SK-N-SH (cell line): ENCODE measurements around the gene POMGNT1. TPM values are rescaled to one million over a fixed set of nuclear protein-coding genes. Genes with fewer than 3 reads are reported as not detected.

Experiments
- CTCF ChIA-PET: fragments of 300-600, 350-600 bp; formaldehyde crosslinking; extraction: SDS; loops from one replicate; lab custom pipeline; 2021; lab: Yijun Ruan, JAX
- POLR2A ChIA-PET: fragments of 350-600 bp; sonication (Branson Sonifier 250); formaldehyde crosslinking; extraction: SDS; loops from one replicate; lab custom pipeline; 2020; ENCODE audit warnings: antibody characterized with exemption, inconsistent platforms; lab: Yijun Ruan, JAX
- DNase-seq: peaks from one replicate; pipeline ENCODE4 v3.0.0; 2012
- H2AFZ ChIP-seq: fragments of 200-600 bp; sonication (generic); 2 replicates; pipeline ENCODE4 v1.8.1; 2016; ENCODE audit warnings: antibody characterized with exemption, mild to moderate bottlenecking, low read depth
- H3F3A ChIP-seq: fragments of 200-600 bp; sonication (generic); replicated peaks from 2 replicates; pipeline ENCODE3; 2016; ENCODE audit warnings: antibody characterized with exemption, mild to moderate bottlenecking; ENCODE audit not compliant: insufficient read depth
- H3K27ac ChIP-seq, 2 experiments: fragments of 200-500 bp in 1 of 2; fragments of 200-600 bp in 1 of 2; sonication (Bioruptor generic) in 1 of 2; sonication (generic), shearing (Covaris generic) in 1 of 2; 2 replicates each; pipeline versions ENCODE4 v1.5.1 to v1.6.1; 2014 to 2016; ENCODE audit warnings: low read depth in 2 of 2, inconsistent platforms in 1 of 2, low read length in 1 of 2, mild to moderate bottlenecking in 1 of 2, mixed read lengths in 1 of 2
- H3K27me3 ChIP-seq: fragments of 200-600 bp; sonication (generic), shearing (Covaris generic); 2 replicates; pipeline ENCODE4 v1.6.1; 2016; ENCODE audit warnings: mixed run types; ENCODE audit not compliant: insufficient read depth
- H3K36me3 ChIP-seq, 2 experiments: fragments of 200-500 bp in 1 of 2; fragments of 200-600 bp in 1 of 2; sonication (Bioruptor generic) in 1 of 2; sonication (generic) in 1 of 2; replicated peaks in 1 of 2; 2 replicates each; pipeline versions ENCODE3 to v1.5.1; 2014 to 2016; ENCODE audit warnings: low read length in 1 of 2, mild to moderate bottlenecking in 1 of 2; ENCODE audit not compliant: insufficient read depth in 2 of 2, control insufficient read depth in 1 of 2
- H3K4me1 ChIP-seq, 2 experiments: fragments of 200-500 bp in 1 of 2; fragments of 200-600 bp in 1 of 2; sonication (Bioruptor generic) in 1 of 2; sonication (generic), shearing (Covaris generic) in 1 of 2; 2 replicates each; pipeline versions ENCODE4 v1.5.1 to v1.6.1; 2014 to 2016; ENCODE audit warnings: low read depth in 1 of 2, low read length in 1 of 2, mixed run types in 1 of 2; ENCODE audit not compliant: insufficient read depth in 2 of 2, control insufficient read depth in 1 of 2
- H3K4me2 ChIP-seq: fragments of 200-600 bp; sonication (generic), shearing (Covaris generic); 2 replicates; pipeline ENCODE4 v1.6.1; 2017; ENCODE audit warnings: mixed run types
- H3K4me3 ChIP-seq, 2 experiments: fragments of 200-500 bp in 1 of 2; fragments of 200-600 bp in 1 of 2; sonication (Bioruptor generic) in 1 of 2; sonication (generic), shearing (Covaris generic) in 1 of 2; 2 replicates each; pipeline versions ENCODE4 v1.5.1 to v1.8.1; 2014 to 2016; ENCODE audit warnings: low read depth in 2 of 2, inconsistent platforms in 1 of 2, low read length in 1 of 2, mild to moderate bottlenecking in 1 of 2, mixed read lengths in 1 of 2, moderate library complexity in 1 of 2
- H3K79me2 ChIP-seq: fragments of 200-600 bp; sonication (generic); 2 replicates; pipeline ENCODE4 v1.8.1; 2017; ENCODE audit warnings: mild to moderate bottlenecking; ENCODE audit not compliant: insufficient read depth
- H3K9ac ChIP-seq: fragments of 200-600 bp; sonication (generic); 2 replicates; pipeline ENCODE4 v1.6.1; 2017; ENCODE audit warnings: mixed run types
- H3K9me2 ChIP-seq: fragments of 200-600 bp; sonication (generic); 2 replicates; pipeline ENCODE4 v1.6.1; 2017; ENCODE audit warnings: mixed run types
- H3K9me3 ChIP-seq: fragments of 200-600 bp; sonication (generic); 2 replicates; pipeline ENCODE4 v1.6.1; 2017; ENCODE audit warnings: mixed run types, mild to moderate bottlenecking, moderate library complexity
- H4K20me1 ChIP-seq: fragments of 200-600 bp; sonication (generic); 2 replicates; pipeline ENCODE4 v1.6.1; 2017; ENCODE audit warnings: mild to moderate bottlenecking, mixed run types; ENCODE audit not compliant: insufficient read depth
- CHD2 ChIP-seq: fragments of 150-350 bp; IDR thresholded peaks from 2 replicates; pipeline ENCODE4 v1.6.1; 2018; ENCODE audit warnings: low read length; ENCODE audit not compliant: partially characterized antibody
- EP300 ChIP-seq, 2 experiments: IDR thresholded peaks; 2 replicates each; pipeline versions ENCODE4 v1.4.0 to v1.6.1; 2012; ENCODE audit warnings: borderline replicate concordance in 1 of 2, low read depth in 1 of 2, low read length in 1 of 2
- EZH2phosphoT487 ChIP-seq: fragments of 200-600 bp; sonication (generic); IDR thresholded peaks from 2 replicates; pipeline ENCODE4 v1.6.1; 2017; ENCODE audit warnings: low read depth, mixed run types, mild to moderate bottlenecking, antibody characterized with exemption, moderate library complexity, borderline replicate concordance
- GABPA ChIP-seq: IDR thresholded peaks from 2 replicates; pipeline ENCODE4 v1.4.0; 2012; ENCODE audit warnings: low read depth, mild to moderate bottlenecking
- GATA2 ChIP-seq: sonication (generic); formaldehyde crosslinking; IDR thresholded peaks from 2 replicates; pipeline ENCODE4 v1.5.0; 2020; ENCODE audit warnings: mild to moderate bottlenecking, missing genetic modification reagents
- JUND ChIP-seq: IDR thresholded peaks from 2 replicates; pipeline ENCODE4 v1.4.0; 2012
- NRF1 ChIP-seq: IDR thresholded peaks from 2 replicates; pipeline ENCODE4 v1.6.1; 2012; ENCODE audit warnings: low read depth, mild to moderate bottlenecking, low read length
- POLR2AphosphoS5 ChIP-seq: IDR thresholded peaks from 2 replicates; pipeline ENCODE4 v1.6.1; 2012; ENCODE audit warnings: low read depth, low read length
- RAD21 ChIP-seq: IDR thresholded peaks from 2 replicates; pipeline ENCODE4 v1.6.1; 2012; ENCODE audit warnings: mild to moderate bottlenecking, low read length
- RCOR1 ChIP-seq: fragments of 150-350 bp; IDR thresholded peaks from 2 replicates; pipeline ENCODE4 v1.6.1; 2017; ENCODE audit warnings: antibody characterized with exemption, low read length
- TEAD4 ChIP-seq: IDR thresholded peaks from 2 replicates; pipeline ENCODE4 v1.4.0; 2012; ENCODE audit warnings: mild to moderate bottlenecking, borderline replicate concordance; ENCODE audit not compliant: insufficient read depth
- WGBS: methylation state at CpG from one replicate; pipeline ENCODE4 v1.1.6; 2017; ENCODE audit warnings: low lambda C conversion rate; 5-methylcytosine and 5-hydroxymethylcytosine counted together
- polyA plus RNA-seq, 3 experiments: library from polyadenylated mRNA; depleted of rRNA; stranded (reverse); fragments of >200 nt; gene quantifications; 2 replicates each; pipeline ENCODE4 v1.2.3, GENCODE V29; 2012
- TF ChIP-seq, protein P1 (sequence below): fragments of 150-350 bp; IDR thresholded peaks from 2 replicates; pipeline ENCODE4 v1.6.1; 2016; ENCODE audit warnings: mild to moderate bottlenecking, low read depth, low read length
- TF ChIP-seq, protein P2 (sequence below): fragments of 200-600 bp; sonication (generic); IDR thresholded peaks from 2 replicates; pipeline ENCODE4 v1.6.1; 2017; ENCODE audit warnings: antibody characterized with exemption, mild to moderate bottlenecking, moderate library complexity
- TF ChIP-seq, protein P3 (sequence below): IDR thresholded peaks from 2 replicates; pipeline ENCODE4 v1.4.0; 2012; ENCODE audit warnings: low read depth, borderline replicate concordance

Gene POMGNT1
- polyA plus RNA-seq, 1 of the 3 experiments (the other 2 are of a cell fraction), result 165 TPM

DNA sequence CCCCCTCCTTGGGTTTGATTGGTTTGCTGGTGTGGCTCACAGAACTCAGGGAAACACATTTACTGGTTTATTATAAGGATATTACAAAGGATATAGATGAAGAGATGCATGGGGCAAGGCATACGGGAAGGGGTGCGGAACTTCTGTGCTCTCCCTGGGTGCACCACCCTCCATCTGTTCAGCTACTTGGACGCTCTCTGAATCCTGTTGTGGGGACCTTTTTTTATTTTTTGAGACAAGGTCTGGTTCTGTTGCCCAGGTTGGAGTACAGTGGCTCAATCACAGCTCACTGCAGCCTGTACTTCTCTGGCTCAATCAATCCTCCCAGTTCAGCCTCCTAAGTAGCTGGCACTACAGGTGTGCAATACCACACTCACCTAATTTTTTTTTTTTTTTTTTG lies 12.3 kb upstream of the POMGNT1 start:
- Histone ChIP-seq H3K4me3 (no peak overlapping the region), H3K27me3 (no peaks in the 10 kb centered on the region), H2AFZ (no peak overlapping the region), H3K4me1 (peaks cover 0 to 3% of the 10 kb centered on the region in 2 experiments; a peak in 1 of 4 replicates), H3K9ac (no peak overlapping the region), H3K9me2 (no peaks in the 10 kb centered on the region), H3K9me3 (no peaks in the 10 kb centered on the region), H3F3A (no peaks in the 10 kb centered on the region), H4K20me1 (no peaks in the 10 kb centered on the region), H3K36me3 (no peaks in the 10 kb centered on the region), H3K27ac (no peak overlapping the region)
- WGBS, result 91% methylated on average over 3 of the region's 3 CpGs
- POLR2A ChIA-PET, result no interaction called here
- DNase-seq, result no peak
- CTCF ChIA-PET, result interaction anchor here (1.0 to 2.0 kb wide), 2 partner anchors 13 to 34 kb away, joined by 3 to 10 read pairs; no protein-coding TSS in a partner anchor
- TF ChIP-seq NRF1, result no peak
- TF ChIP-seq, protein P1, sequence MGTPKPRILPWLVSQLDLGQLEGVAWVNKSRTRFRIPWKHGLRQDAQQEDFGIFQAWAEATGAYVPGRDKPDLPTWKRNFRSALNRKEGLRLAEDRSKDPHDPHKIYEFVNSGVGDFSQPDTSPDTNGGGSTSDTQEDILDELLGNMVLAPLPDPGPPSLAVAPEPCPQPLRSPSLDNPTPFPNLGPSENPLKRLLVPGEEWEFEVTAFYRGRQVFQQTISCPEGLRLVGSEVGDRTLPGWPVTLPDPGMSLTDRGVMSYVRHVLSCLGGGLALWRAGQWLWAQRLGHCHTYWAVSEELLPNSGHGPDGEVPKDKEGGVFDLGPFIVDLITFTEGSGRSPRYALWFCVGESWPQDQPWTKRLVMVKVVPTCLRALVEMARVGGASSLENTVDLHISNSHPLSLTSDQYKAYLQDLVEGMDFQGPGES, result no peak
- TF ChIP-seq, protein P2, sequence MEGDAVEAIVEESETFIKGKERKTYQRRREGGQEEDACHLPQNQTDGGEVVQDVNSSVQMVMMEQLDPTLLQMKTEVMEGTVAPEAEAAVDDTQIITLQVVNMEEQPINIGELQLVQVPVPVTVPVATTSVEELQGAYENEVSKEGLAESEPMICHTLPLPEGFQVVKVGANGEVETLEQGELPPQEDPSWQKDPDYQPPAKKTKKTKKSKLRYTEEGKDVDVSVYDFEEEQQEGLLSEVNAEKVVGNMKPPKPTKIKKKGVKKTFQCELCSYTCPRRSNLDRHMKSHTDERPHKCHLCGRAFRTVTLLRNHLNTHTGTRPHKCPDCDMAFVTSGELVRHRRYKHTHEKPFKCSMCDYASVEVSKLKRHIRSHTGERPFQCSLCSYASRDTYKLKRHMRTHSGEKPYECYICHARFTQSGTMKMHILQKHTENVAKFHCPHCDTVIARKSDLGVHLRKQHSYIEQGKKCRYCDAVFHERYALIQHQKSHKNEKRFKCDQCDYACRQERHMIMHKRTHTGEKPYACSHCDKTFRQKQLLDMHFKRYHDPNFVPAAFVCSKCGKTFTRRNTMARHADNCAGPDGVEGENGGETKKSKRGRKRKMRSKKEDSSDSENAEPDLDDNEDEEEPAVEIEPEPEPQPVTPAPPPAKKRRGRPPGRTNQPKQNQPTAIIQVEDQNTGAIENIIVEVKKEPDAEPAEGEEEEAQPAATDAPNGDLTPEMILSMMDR, result no peak
- TF ChIP-seq, protein P3, sequence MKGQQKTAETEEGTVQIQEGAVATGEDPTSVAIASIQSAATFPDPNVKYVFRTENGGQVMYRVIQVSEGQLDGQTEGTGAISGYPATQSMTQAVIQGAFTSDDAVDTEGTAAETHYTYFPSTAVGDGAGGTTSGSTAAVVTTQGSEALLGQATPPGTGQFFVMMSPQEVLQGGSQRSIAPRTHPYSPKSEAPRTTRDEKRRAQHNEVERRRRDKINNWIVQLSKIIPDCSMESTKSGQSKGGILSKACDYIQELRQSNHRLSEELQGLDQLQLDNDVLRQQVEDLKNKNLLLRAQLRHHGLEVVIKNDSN, result no peak
- no peak for TF ChIP-seq GABPA
- TF ChIP-seq JUND, result no peak
- no peak for TF ChIP-seq RAD21
- TF ChIP-seq TEAD4, result no peak
- TF ChIP-seq CHD2, result no peak
- no peak for TF ChIP-seq EZH2phosphoT487
- no peak for TF ChIP-seq EP300 (IDR thresholded peaks at IDR 0.05; ENCODE audit: borderline replicate concordance in 1 of 2, low read depth in 1 of 2, low read length in 1 of 2)
- TF ChIP-seq, all 33 proteins: peak for 0
- no peaks in the 10 kb centered on the region for H3K79me2 ChIP-seq
- H3K4me2 ChIP-seq, result no peak overlapping the region

DNA sequence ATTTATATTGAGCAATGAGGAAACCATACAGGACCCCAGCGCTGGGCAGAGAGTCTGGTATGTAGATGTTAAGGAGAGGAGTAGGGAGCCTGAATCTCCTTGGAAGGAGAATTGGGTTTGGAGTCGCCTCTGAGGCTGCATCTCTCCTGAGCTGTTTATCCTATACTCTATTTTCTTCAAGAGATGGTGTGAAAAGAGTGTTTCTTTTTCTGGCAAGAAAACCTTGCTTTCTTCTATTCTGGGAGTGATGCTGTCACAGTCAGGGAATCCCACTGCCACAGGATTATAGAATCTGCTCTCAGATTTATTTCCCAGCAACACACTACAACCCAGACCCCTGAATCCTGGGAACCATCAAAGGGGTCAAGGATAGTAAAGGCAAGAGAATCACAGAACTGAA lies 8.2 kb upstream of the POMGNT1 start:
- no peak overlapping the region for H2AFZ ChIP-seq
- no peaks in the 10 kb centered on the region for H4K20me1 ChIP-seq
- H3K9me3 ChIP-seq, result no peaks in the 10 kb centered on the region
- no peaks in the 10 kb centered on the region for H3K36me3 ChIP-seq
- H3K9ac ChIP-seq, result no peak overlapping the region
- H3F3A ChIP-seq, result no peaks in the 10 kb centered on the region
- no peak for TF ChIP-seq EP300 (IDR thresholded peaks at IDR 0.05; ENCODE audit: borderline replicate concordance in 1 of 2, low read depth in 1 of 2, low read length in 1 of 2)
- TF ChIP-seq GATA2, result no peak
- no peak for TF ChIP-seq POLR2AphosphoS5
- TF ChIP-seq RCOR1, result no peak
- no peak for DNase-seq
- ChIA-PET CTCF (interaction anchor here (1.5 to 6.8 kb wide), 2 partner anchors 15 to 17 kb away, joined by 3 to 29 read pairs; no protein-coding TSS in a partner anchor), POLR2A (no interaction called here)
- peaks cover 4 to 13% of the 10 kb centered on the region in 2 experiments; a peak in 1 of 4 replicates for H3K4me1 ChIP-seq
- H3K27ac ChIP-seq, result no peak overlapping the region
- H3K9me2 ChIP-seq, result no peaks in the 10 kb centered on the region
- no peak overlapping the region for H3K4me2 ChIP-seq
- H3K27me3 ChIP-seq, result no peaks in the 10 kb centered on the region
- H3K4me3 ChIP-seq, result no peak overlapping the region
- H3K79me2 ChIP-seq, result no peaks in the 10 kb centered on the region
- WGBS, result 89% methylated on average over 2 of the region's 2 CpGs
